OCI-LY3 (cell line): Measurements from ENCODE around the gene TLCD3B.

Experiments used
- EZH2phosphoT487 ChIP-seq: fragments of 200-600 bp; shearing (Covaris generic); IDR thresholded peaks from 2 replicates; pipeline ENCODE4 v1.6.1; 2018; ENCODE audit warnings: antibody characterized with exemption, mixed run types, low read depth
- TF ChIP-seq, protein P1 (sequence below): fragments of 200-600, 300-600 bp; sonication (generic); IDR thresholded peaks from 2 replicates; pipeline ENCODE4 v1.5.1; 2014; ENCODE audit warnings: antibody characterized with exemption, low read length, low read depth

GRCh38 chr16:29989111-29989858, 41.8 kb downstream of the TLCD3B start:
- TF ChIP-seq EZH2phosphoT487, result no peak
- TF ChIP-seq, protein P1, sequence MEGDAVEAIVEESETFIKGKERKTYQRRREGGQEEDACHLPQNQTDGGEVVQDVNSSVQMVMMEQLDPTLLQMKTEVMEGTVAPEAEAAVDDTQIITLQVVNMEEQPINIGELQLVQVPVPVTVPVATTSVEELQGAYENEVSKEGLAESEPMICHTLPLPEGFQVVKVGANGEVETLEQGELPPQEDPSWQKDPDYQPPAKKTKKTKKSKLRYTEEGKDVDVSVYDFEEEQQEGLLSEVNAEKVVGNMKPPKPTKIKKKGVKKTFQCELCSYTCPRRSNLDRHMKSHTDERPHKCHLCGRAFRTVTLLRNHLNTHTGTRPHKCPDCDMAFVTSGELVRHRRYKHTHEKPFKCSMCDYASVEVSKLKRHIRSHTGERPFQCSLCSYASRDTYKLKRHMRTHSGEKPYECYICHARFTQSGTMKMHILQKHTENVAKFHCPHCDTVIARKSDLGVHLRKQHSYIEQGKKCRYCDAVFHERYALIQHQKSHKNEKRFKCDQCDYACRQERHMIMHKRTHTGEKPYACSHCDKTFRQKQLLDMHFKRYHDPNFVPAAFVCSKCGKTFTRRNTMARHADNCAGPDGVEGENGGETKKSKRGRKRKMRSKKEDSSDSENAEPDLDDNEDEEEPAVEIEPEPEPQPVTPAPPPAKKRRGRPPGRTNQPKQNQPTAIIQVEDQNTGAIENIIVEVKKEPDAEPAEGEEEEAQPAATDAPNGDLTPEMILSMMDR, result no peak
